GM12864 (cell line): ENCODE measurements around the gene ZNF837.

Experiments used
- DNase-seq: peaks from one replicate; pipeline ENCODE4 v3.0.0-alpha.2; 2011; ENCODE audit warnings: low read depth
- H3K4me3 ChIP-seq: 2 replicates; pipeline ENCODE4 v1.5.1; 2011; ENCODE audit warnings: mild to moderate bottlenecking, low read depth, low read length, control low read depth
- TF ChIP-seq, protein P1 (sequence below): IDR thresholded peaks from 2 replicates; pipeline ENCODE4 v1.5.1; 2011; ENCODE audit warnings: low read depth, mild to moderate bottlenecking, moderate library complexity, low read length, control low read depth, inconsistent platforms; ENCODE audit errors: missing control alignments

Gene ZNF837

GRCh38 chr19:58400316-58400915, 19.6 kb upstream of the ZNF837 start:
- H3K4me3 ChIP-seq: peak overlapping the region; percentile 59
- no peak for DNase-seq

GRCh38 chr19:58399903-58400302, 19.1 kb upstream of the ZNF837 start:
- H3K4me3 ChIP-seq: no peak overlapping the region
- no peak for DNase-seq
- TF ChIP-seq, protein P1, sequence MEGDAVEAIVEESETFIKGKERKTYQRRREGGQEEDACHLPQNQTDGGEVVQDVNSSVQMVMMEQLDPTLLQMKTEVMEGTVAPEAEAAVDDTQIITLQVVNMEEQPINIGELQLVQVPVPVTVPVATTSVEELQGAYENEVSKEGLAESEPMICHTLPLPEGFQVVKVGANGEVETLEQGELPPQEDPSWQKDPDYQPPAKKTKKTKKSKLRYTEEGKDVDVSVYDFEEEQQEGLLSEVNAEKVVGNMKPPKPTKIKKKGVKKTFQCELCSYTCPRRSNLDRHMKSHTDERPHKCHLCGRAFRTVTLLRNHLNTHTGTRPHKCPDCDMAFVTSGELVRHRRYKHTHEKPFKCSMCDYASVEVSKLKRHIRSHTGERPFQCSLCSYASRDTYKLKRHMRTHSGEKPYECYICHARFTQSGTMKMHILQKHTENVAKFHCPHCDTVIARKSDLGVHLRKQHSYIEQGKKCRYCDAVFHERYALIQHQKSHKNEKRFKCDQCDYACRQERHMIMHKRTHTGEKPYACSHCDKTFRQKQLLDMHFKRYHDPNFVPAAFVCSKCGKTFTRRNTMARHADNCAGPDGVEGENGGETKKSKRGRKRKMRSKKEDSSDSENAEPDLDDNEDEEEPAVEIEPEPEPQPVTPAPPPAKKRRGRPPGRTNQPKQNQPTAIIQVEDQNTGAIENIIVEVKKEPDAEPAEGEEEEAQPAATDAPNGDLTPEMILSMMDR: no peak

More at GRCh38 chr19:58400316-58400915, 19.6 kb upstream of the ZNF837 start:
- TF ChIP-seq, protein P1: no peak

DNA sequence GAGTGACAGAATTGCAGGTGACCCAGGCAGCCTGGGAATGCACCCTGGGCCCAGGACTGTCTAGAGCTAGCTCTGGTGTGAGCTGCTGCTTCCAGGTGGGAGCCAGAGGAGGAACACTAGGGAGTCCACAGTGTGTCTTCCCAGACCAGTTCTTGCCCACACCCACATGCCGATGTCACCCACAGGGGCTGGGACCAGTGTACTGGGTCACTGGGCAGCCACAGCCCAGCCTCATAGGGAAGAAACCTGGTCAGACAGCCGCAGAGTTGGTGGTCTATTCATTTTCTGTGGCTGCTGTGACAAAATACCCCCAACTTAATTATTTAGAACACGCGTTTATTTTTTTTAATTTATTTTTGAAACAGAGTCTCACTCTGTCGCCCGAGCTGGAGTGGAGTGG, 17.7 kb upstream of the ZNF837 start:
- TF ChIP-seq, protein P1: no peak
- DNase-seq: no peak
- no peak overlapping the region for H3K4me3 ChIP-seq

GRCh38 chr19:58398087-58398486, 17.3 kb upstream of the ZNF837 start:
- H3K4me3 ChIP-seq: no peak overlapping the region
- no peak for DNase-seq
- TF ChIP-seq, protein P1: no peak

GRCh38 chr19:58397533-58398037, 16.8 kb upstream of the ZNF837 start:
- TF ChIP-seq, protein P1: no peak
- no peak for DNase-seq
- no peak overlapping the region for H3K4me3 ChIP-seq

DNA sequence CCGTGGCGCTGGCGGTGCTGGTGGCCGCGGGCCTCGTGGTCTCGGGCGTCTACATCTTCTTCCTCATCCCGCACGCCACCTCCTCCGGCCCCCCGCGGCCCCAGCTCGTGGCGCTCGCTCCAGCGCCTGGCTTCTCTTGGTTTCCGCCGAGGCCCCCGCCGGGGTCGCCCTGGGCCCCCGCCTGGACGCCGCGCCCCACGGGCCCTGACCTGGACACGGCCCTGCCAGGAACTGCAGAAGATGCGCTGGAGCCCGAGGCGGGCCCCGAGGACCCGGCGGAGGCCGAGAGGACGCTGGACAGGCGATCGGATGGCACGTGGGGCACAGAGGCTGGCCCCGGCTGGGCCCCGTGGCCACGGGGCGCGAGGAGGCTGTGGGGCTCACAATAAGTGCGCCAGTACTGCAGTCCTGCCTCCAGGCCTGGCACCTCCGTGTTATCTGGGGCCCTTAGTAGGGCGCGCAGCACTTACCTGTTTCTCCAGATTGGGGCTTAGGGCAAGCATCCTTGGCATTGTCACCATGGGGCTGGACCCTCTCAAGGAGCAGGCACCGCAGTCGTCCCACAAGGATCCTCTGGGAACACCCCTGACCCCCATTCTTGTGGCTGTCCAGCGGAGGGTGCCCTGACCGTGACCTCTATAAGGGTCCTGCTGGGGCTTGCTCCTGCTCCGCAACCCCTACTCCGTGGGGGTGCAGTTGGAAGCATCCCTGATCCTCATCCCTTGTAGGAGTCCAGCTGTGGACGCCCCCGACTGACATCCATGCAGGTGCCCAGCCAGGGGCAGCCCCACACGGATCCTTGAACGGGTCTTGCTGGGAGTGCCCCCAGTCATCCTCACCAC, 16.1 kb upstream of the ZNF837 start:
- TF ChIP-seq, protein P1: no peak
- no peak overlapping the region for H3K4me3 ChIP-seq
- DNase-seq: no peak
